ENCODE measurements around the gene SURF4.
"Not testable (repeated sequence)": the region's sequence is repeated elsewhere in the genome, so short reads cannot be mapped to it uniquely, and the experiment has no call there.

The SURF4 gene

GRCh38 chr9:133396952-133397351 lies 21.1 kb upstream of the SURF4 start:
- DNase-seq = peak; percentile 32

- no peak for DNase-seq
Observed at GRCh38 chr9:133394687-133395271, 18.9 kb upstream of the SURF4 start.

GRCh38 chr9:133393399-133393798 lies 17.5 kb upstream of the SURF4 start:
- DNase-seq = no peak

GRCh38 chr9:133392308-133392707 lies 16.4 kb upstream of the SURF4 start:
- DNase-seq = not testable (repeated sequence)

GRCh38 chr9:133391449-133391848 lies 15.6 kb upstream of the SURF4 start:
- not testable (repeated sequence) for DNase-seq

- no peak for DNase-seq
Observed at GRCh38 chr9:133390713-133391112, 14.9 kb upstream of the SURF4 start.

GRCh38 chr9:133389562-133389961 lies 13.7 kb upstream of the SURF4 start:
- DNase-seq = no peak

- no peak for DNase-seq
Observed at GRCh38 chr9:133389025-133389557, 13.2 kb upstream of the SURF4 start.

- no peak for DNase-seq
Observed at GRCh38 chr9:133387680-133388079, 11.8 kb upstream of the SURF4 start.

- DNase-seq = no peak
Observed at GRCh38 chr9:133386338-133386737, 10.5 kb upstream of the SURF4 start.

- no peak for DNase-seq
Observed at GRCh38 chr9:133385452-133385851, 9.6 kb upstream of the SURF4 start.

GRCh38 chr9:133384736-133385321 lies 9.0 kb upstream of the SURF4 start:
- no peak for DNase-seq

- no peak for DNase-seq
Observed at GRCh38 chr9:133383438-133383837, 7.6 kb upstream of the SURF4 start.

GRCh38 chr9:133382507-133383141 lies 6.8 kb upstream of the SURF4 start:
- no peak for DNase-seq

- no peak for DNase-seq
Observed at GRCh38 chr9:133380734-133381133, 4.9 kb upstream of the SURF4 start.

- no peak for DNase-seq
Observed at GRCh38 chr9:133379153-133380086, 3.6 kb upstream of the SURF4 start.

GRCh38 chr9:133378408-133378962 lies 2.6 kb upstream of the SURF4 start:
- no peak for DNase-seq

- no peak for DNase-seq
Observed at GRCh38 chr9:133377721-133378216, 1.9 kb upstream of the SURF4 start.

GRCh38 chr9:133377280-133377679 lies 1.4 kb upstream of the SURF4 start:
- not testable (repeated sequence) for DNase-seq

- DNase-seq = no peak
Observed at GRCh38 chr9:133375116-133375723, 640 bp downstream of the SURF4 start.

- no peak for DNase-seq
Observed at GRCh38 chr9:133374612-133375115, 1.2 kb downstream of the SURF4 start.

- no peak for DNase-seq
Observed at GRCh38 chr9:133372144-133372543, 3.7 kb downstream of the SURF4 start.

Data from NCI-H524 treated with DMSO at 0.1 percent for 48 hours (cell line).